ENCODE measurements around the gene HIP1R. TPM values are rescaled to one million over a fixed set of nuclear protein-coding genes. Genes with fewer than 3 reads are reported as not detected.

The HIP1R gene
- total and polyA plus RNA-seq, 2 of the 13 experiments (the other 11 are each of a cell fraction or from before 2014, with no cell fraction given): 18.4 to 25.5 TPM

- TF ChIP-seq ZBTB40 (IDR thresholded peaks at IDR 0.05) (no peak), ZBTB40 (CRISPR knock-in tag; IDR thresholded peaks at IDR 0.05) (no peak), ZKSCAN1 (IDR thresholded peaks at IDR 0.05; ENCODE audit: low read length) (no peak), RNF2 (conservative IDR thresholded peaks at IDR 0.05; ENCODE audit: low read depth) (no peak), ZBTB44 (CRISPR knock-in tag; IDR thresholded peaks at IDR 0.05) (no peak), ZGPAT (CRISPR knock-in tag; IDR thresholded peaks at IDR 0.05) (peak; percentile 43; the same call in 1 of the 2 replicates), ZNF501 (CRISPR knock-in tag; IDR thresholded peaks at IDR 0.05) (0 out of 2 replicates have a peak, but pooled peaks have one; percentile 32), HNRNPK (IDR thresholded peaks at IDR 0.05; ENCODE audit: low read depth, low read length, poor library complexity, severe bottlenecking) (no peak), ZMYM2 (CRISPR knock-in tag; IDR thresholded peaks at IDR 0.05) (no peak), ZNF737 (CRISPR knock-in tag; IDR thresholded peaks at IDR 0.05; ENCODE audit: borderline replicate concordance) (no peak), ERF (CRISPR knock-in tag; IDR thresholded peaks at IDR 0.05) (0 out of 2 replicates have a peak, but pooled peaks have one; percentile 15), HNRNPH1 (optimal IDR thresholded peaks at IDR 0.05; ENCODE audit: low read depth, low read length) (no peak), GABPA (IDR thresholded peaks at IDR 0.05; ENCODE audit: low read depth, low read length) (no peak), GABPA (CRISPR knock-in tag; IDR thresholded peaks at IDR 0.05; ENCODE audit: low read depth) (0 out of 2 replicates have a peak, but pooled peaks have one; percentile 18), NFKBIZ (CRISPR knock-in tag; IDR thresholded peaks at IDR 0.05) (no peak), ZNF740 (CRISPR knock-in tag; IDR thresholded peaks at IDR 0.05) (no peak), NR1H2 (CRISPR knock-in tag; IDR thresholded peaks at IDR 0.05; ENCODE audit: borderline replicate concordance, low read depth) (no peak), NRL (CRISPR knock-in tag; IDR thresholded peaks at IDR 0.05; ENCODE audit: borderline replicate concordance) (peak; percentile 45; the same call in 1 of the 2 replicates)
Measured at GRCh38 chr12:122841544-122842321, 6.5 kb downstream of the HIP1R start (continued).

All from HepG2 (cell line).